Breast epithelium (tissue), 3 donors: ENCODE measurements around the gene AHDC1.

Experiments used
- CTCF ChIP-seq, 3 donors: fragments of 450-650 bp; IDR thresholded peaks; one replicate each; pipeline ENCODE4 v1.5.1; 2016 to 2017; ENCODE audit warnings: antibody characterized with exemption in 3 of 3, mild to moderate bottlenecking in 3 of 3, moderate library complexity in 3 of 3
- POLR2A ChIP-seq: fragments of 450-650 bp; IDR thresholded peaks from one replicate; pipeline ENCODE4 v1.6.1; 2016; ENCODE audit warnings: antibody characterized with exemption, mild to moderate bottlenecking, moderate library complexity
- POLR2AphosphoS5 ChIP-seq, 3 donors: sonication (generic); formaldehyde crosslinking; IDR thresholded peaks; one replicate each; pipeline ENCODE4 v1.6.1; 2017; ENCODE audit warnings: antibody characterized with exemption in 3 of 3

- TF ChIP-seq POLR2A (no peak), CTCF (IDR thresholded peaks at IDR 0.05) (no peak), POLR2AphosphoS5 (IDR thresholded peaks at IDR 0.05) (no peak)
Observed at GRCh38 chr1:27569506-27570291, 34.2 kb downstream of the AHDC1 start.
